ENCODE data around the gene SHCBP1L.
A peak's percentile ranks its signal among the peaks of the same experiment; 100 is the strongest.
"Not testable (repeated sequence)": the region's sequence is repeated elsewhere in the genome, so short reads cannot be mapped to it uniquely, and the experiment has no call there.

SHCBP1L gene

GRCh38 chr1:182909578-182909977, 43.4 kb downstream of the SHCBP1L start:
- no peak for TF ChIP-seq JUND (IDR thresholded peaks at IDR 0.05; ENCODE audit: low read depth)
- in situ Hi-C loops (cut with HindIII; ENCODE audit: low pct_unique_long_range_greater_than_20kb, low sequenced_read_pairs), result no loop called here
- peak in 1 of 2 experiments; percentile 73 for DNase-seq (ENCODE audit: low read depth in 1 of 2, low spot score in 1 of 2)

- in situ Hi-C loops (cut with HindIII; ENCODE audit: low pct_unique_long_range_greater_than_20kb, low sequenced_read_pairs), result no loop called here
- DNase-seq (ENCODE audit: low read depth in 1 of 2, low spot score in 1 of 2), result no peak
- no peak for TF ChIP-seq JUND (IDR thresholded peaks at IDR 0.05; ENCODE audit: low read depth)
Measured at GRCh38 chr1:182905321-182905720, 47.6 kb downstream of the SHCBP1L start.

- in situ Hi-C loops (cut with HindIII; ENCODE audit: low pct_unique_long_range_greater_than_20kb, low sequenced_read_pairs); DNase-seq (ENCODE audit: low read depth in 1 of 2, low spot score in 1 of 2): not testable (repeated sequence)
Measured at GRCh38 chr1:182901946-182902345, 51.0 kb downstream of the SHCBP1L start.

GRCh38 chr1:182897696-182898095, 55.3 kb downstream of the SHCBP1L start:
- DNase-seq (ENCODE audit: low read depth in 1 of 2, low spot score in 1 of 2), result peak in 1 of 2 experiments; percentile 27
- TF ChIP-seq JUND (IDR thresholded peaks at IDR 0.05; ENCODE audit: low read depth), result no peak
- in situ Hi-C loops (cut with HindIII; ENCODE audit: low pct_unique_long_range_greater_than_20kb, low sequenced_read_pairs), result no loop called here

- TF ChIP-seq JUND (IDR thresholded peaks at IDR 0.05; ENCODE audit: low read depth), result no peak
- no peak for DNase-seq (ENCODE audit: low read depth in 1 of 2, low spot score in 1 of 2)
- in situ Hi-C loops (cut with HindIII; ENCODE audit: low pct_unique_long_range_greater_than_20kb, low sequenced_read_pairs), result no loop called here
Measured at GRCh38 chr1:182890927-182891610, 61.9 kb downstream of the SHCBP1L start.

GRCh38 chr1:182889997-182890396, 63.0 kb downstream of the SHCBP1L start:
- 0 out of 2 replicates have a peak, but pooled peaks have one; percentile 4 for TF ChIP-seq JUND (IDR thresholded peaks at IDR 0.05; ENCODE audit: low read depth)
- no peak for DNase-seq (ENCODE audit: low read depth in 1 of 2, low spot score in 1 of 2)
- in situ Hi-C loops (cut with HindIII; ENCODE audit: low pct_unique_long_range_greater_than_20kb, low sequenced_read_pairs), result no loop called here

GRCh38 chr1:182888736-182889531, 64.0 kb downstream of the SHCBP1L start:
- no peak for TF ChIP-seq JUND (IDR thresholded peaks at IDR 0.05; ENCODE audit: low read depth)
- DNase-seq (ENCODE audit: low read depth in 1 of 2, low spot score in 1 of 2), result no peak
- in situ Hi-C loops (cut with HindIII; ENCODE audit: low pct_unique_long_range_greater_than_20kb, low sequenced_read_pairs), result no loop called here

- no peak for DNase-seq (ENCODE audit: low read depth in 1 of 2, low spot score in 1 of 2)
- no peak for TF ChIP-seq JUND (IDR thresholded peaks at IDR 0.05; ENCODE audit: low read depth)
- in situ Hi-C loops (cut with HindIII; ENCODE audit: low pct_unique_long_range_greater_than_20kb, low sequenced_read_pairs), result no loop called here
Measured at GRCh38 chr1:182886985-182887384, 66.0 kb downstream of the SHCBP1L start.

GRCh38 chr1:182885591-182885990, 67.4 kb downstream of the SHCBP1L start:
- in situ Hi-C loops (cut with HindIII; ENCODE audit: low pct_unique_long_range_greater_than_20kb, low sequenced_read_pairs), result no loop called here
- no peak for DNase-seq (ENCODE audit: low read depth in 1 of 2, low spot score in 1 of 2)

GRCh38 chr1:182884872-182885271, 68.1 kb downstream of the SHCBP1L start:
- DNase-seq (ENCODE audit: low read depth in 1 of 2, low spot score in 1 of 2), result no peak
- no peak for TF ChIP-seq JUND (IDR thresholded peaks at IDR 0.05; ENCODE audit: low read depth)
- in situ Hi-C loops (cut with HindIII; ENCODE audit: low pct_unique_long_range_greater_than_20kb, low sequenced_read_pairs), result no loop called here

More at GRCh38 chr1:182885591-182885990, 67.4 kb downstream of the SHCBP1L start:
- no peak for TF ChIP-seq JUND (IDR thresholded peaks at IDR 0.05; ENCODE audit: low read depth)

- no peak for TF ChIP-seq JUND (IDR thresholded peaks at IDR 0.05; ENCODE audit: low read depth)
- in situ Hi-C loops (cut with HindIII; ENCODE audit: low pct_unique_long_range_greater_than_20kb, low sequenced_read_pairs), result no loop called here
- DNase-seq (ENCODE audit: low read depth in 1 of 2, low spot score in 1 of 2), result no peak
Measured at GRCh38 chr1:182877842-182878241, 75.1 kb downstream of the SHCBP1L start.

GRCh38 chr1:182877331-182877730, 75.6 kb downstream of the SHCBP1L start:
- no peak for DNase-seq (ENCODE audit: low read depth in 1 of 2, low spot score in 1 of 2)
- TF ChIP-seq JUND (IDR thresholded peaks at IDR 0.05; ENCODE audit: low read depth), result no peak
- in situ Hi-C loops (cut with HindIII; ENCODE audit: low pct_unique_long_range_greater_than_20kb, low sequenced_read_pairs), result no loop called here

GRCh38 chr1:182875889-182876288, 77.1 kb downstream of the SHCBP1L start:
- in situ Hi-C loops (cut with HindIII; ENCODE audit: low pct_unique_long_range_greater_than_20kb, low sequenced_read_pairs), result no loop called here
- no peak for DNase-seq (ENCODE audit: low read depth in 1 of 2, low spot score in 1 of 2)
- no peak for TF ChIP-seq JUND (IDR thresholded peaks at IDR 0.05; ENCODE audit: low read depth)
